Measurements from ENCODE around the gene CDH22. TPM values are rescaled to one million over a fixed set of nuclear protein-coding genes. Genes with fewer than 3 reads are reported as not detected.

Gene CDH22
- polyA plus RNA-seq, 1 donor from 2014 or later = 2.1 TPM

GRCh38 chr20:46202766-46203509 is 105.4 kb downstream of the CDH22 start:
- Histone ChIP-seq H3K9me3 (ENCODE audit: low read length) (no peaks in the 10 kb centered on the region), H3K36me3 (ENCODE audit: insufficient read depth, low read length) (no peaks in the 10 kb centered on the region), H3K9ac (ENCODE audit: low read length) (no peak overlapping the region), H3K4me3 (ENCODE audit: low read length) (no peak overlapping the region), H3K9me2 (ENCODE audit: insufficient read depth, low read length) (no peaks in the 10 kb centered on the region), H3K27me3 (ENCODE audit: insufficient read depth, low read depth, low read length) (no peaks in the 10 kb centered on the region), H4K20me1 (ENCODE audit: insufficient read depth) (no peaks in the 10 kb centered on the region), H3K4me2 (ENCODE audit: low read length) (no peak overlapping the region), H2AFZ (ENCODE audit: low read depth, low read length) (no peak overlapping the region), H3K79me2 (replicated peaks; ENCODE audit: insufficient read depth, low read length) (no peaks in the 10 kb centered on the region), H3K27ac (ENCODE audit: low read length) (no peak overlapping the region), H3F3A (ENCODE audit: insufficient read depth, low read length, poor library complexity, severe bottlenecking) (no peaks in the 10 kb centered on the region)
- TF ChIP-seq EZH2 (IDR thresholded peaks at IDR 0.05; ENCODE audit: borderline replicate concordance, insufficient read depth, low read length, poor library complexity, severe bottlenecking) (no peak), POLR2AphosphoS5 (IDR thresholded peaks at IDR 0.05) (no peak), CTCF (IDR thresholded peaks at IDR 0.05; ENCODE audit: poor library complexity, severe bottlenecking) (no peak), RAD21 (conservative IDR thresholded peaks at IDR 0.05) (no peak), EP300 (conservative IDR thresholded peaks at IDR 0.05; ENCODE audit: poor library complexity, severe bottlenecking) (no peak), SMC3 (conservative IDR thresholded peaks at IDR 0.05; ENCODE audit: poor library complexity) (no peak), TAF1 (IDR thresholded peaks at IDR 0.05; ENCODE audit: low read depth) (no peak), MXI1 (conservative IDR thresholded peaks at IDR 0.05; ENCODE audit: poor library complexity, severe bottlenecking) (no peak), REST (IDR thresholded peaks at IDR 0.05; ENCODE audit: borderline replicate concordance) (no peak)

- no peaks in the 10 kb centered on the region for H3K9me3 ChIP-seq (ENCODE audit: low read length)
- no peak overlapping the region for H3K4me2 ChIP-seq (ENCODE audit: low read length)
- no peak overlapping the region for H3K9ac ChIP-seq (ENCODE audit: low read length)
- no peaks in the 10 kb centered on the region for H3K27me3 ChIP-seq (ENCODE audit: insufficient read depth, low read depth, low read length)
- no peaks in the 10 kb centered on the region for H3K79me2 ChIP-seq (replicated peaks; ENCODE audit: insufficient read depth, low read length)
- H3K27ac ChIP-seq (ENCODE audit: low read length) = no peak overlapping the region
- no peak overlapping the region for H2AFZ ChIP-seq (ENCODE audit: low read depth, low read length)
- H3F3A ChIP-seq (ENCODE audit: insufficient read depth, low read length, poor library complexity, severe bottlenecking) = no peaks in the 10 kb centered on the region
- TF ChIP-seq MXI1 (conservative IDR thresholded peaks at IDR 0.05; ENCODE audit: poor library complexity, severe bottlenecking) (no peak), REST (IDR thresholded peaks at IDR 0.05; ENCODE audit: borderline replicate concordance) (no peak), TAF1 (IDR thresholded peaks at IDR 0.05; ENCODE audit: low read depth) (no peak), POLR2AphosphoS5 (IDR thresholded peaks at IDR 0.05) (no peak), CTCF (IDR thresholded peaks at IDR 0.05; ENCODE audit: poor library complexity, severe bottlenecking) (no peak), RAD21 (conservative IDR thresholded peaks at IDR 0.05) (no peak), EZH2 (IDR thresholded peaks at IDR 0.05; ENCODE audit: borderline replicate concordance, insufficient read depth, low read length, poor library complexity, severe bottlenecking) (no peak), EP300 (conservative IDR thresholded peaks at IDR 0.05; ENCODE audit: poor library complexity, severe bottlenecking) (no peak), SMC3 (conservative IDR thresholded peaks at IDR 0.05; ENCODE audit: poor library complexity) (no peak)
- no peaks in the 10 kb centered on the region for H4K20me1 ChIP-seq (ENCODE audit: insufficient read depth)
- no peaks in the 10 kb centered on the region for H3K9me2 ChIP-seq (ENCODE audit: insufficient read depth, low read length)
- no peaks in the 10 kb centered on the region for H3K36me3 ChIP-seq (ENCODE audit: insufficient read depth, low read length)
- H3K4me3 ChIP-seq (ENCODE audit: low read length) = no peak overlapping the region
These were observed 107.4 kb downstream of the CDH22 start for GRCh38 chr20:46200582-46201570.

All from neural cell (in vitro differentiated cells).